PC-3 (cell line): ENCODE results near the gene TBXA2R. TPM values are rescaled to one million over a fixed set of nuclear protein-coding genes. Genes with fewer than 3 reads are reported as not detected.
"Not testable (repeated sequence)": the region's sequence is repeated elsewhere in the genome, so short reads cannot be mapped to it uniquely, and the experiment has no call there.

Experiments
- ATAC-seq: fragments of 200-7000 bp; cut with Tn5 transposase; 2 replicates; pipeline ENCODE4 v1.9.1; 2020; ENCODE audit warnings: mild to moderate bottlenecking, moderate library complexity
- BruUV-seq: library from RNA; stranded (reverse); fragments of 400-500 nt; replicated peaks from 2 replicates; lab custom pipeline; 2021; lab: Mats Ljungman, UMichigan
- CTCF ChIA-PET: fragments of 300-600 bp; sonication (Branson Sonifier 250); formaldehyde crosslinking; loops from one replicate; lab custom pipeline; 2022; ENCODE audit warnings: antibody characterized with exemption; lab: Charles Lee
- POLR2A ChIA-PET: fragments of 300-600 bp; sonication (Branson Sonifier 250); formaldehyde crosslinking; loops from one replicate; lab custom pipeline; 2022; ENCODE audit warnings: antibody characterized with exemption; ENCODE audit not compliant: unreplicated experiment; lab: Charles Lee
- DNase-seq: peaks from one replicate; pipeline ENCODE4 v3.0.0-alpha.2; 2015
- H2AFZ ChIP-seq: fragments of 300-600 bp; sonication (generic); 2 replicates; pipeline ENCODE4 v1.6.0; 2016; ENCODE audit warnings: antibody characterized with exemption, low read length
- H3F3A ChIP-seq: fragments of 300-600 bp; sonication (generic); one replicate; pipeline ENCODE4 v1.6.0; 2017; ENCODE audit warnings: antibody characterized with exemption, low read length, control low read depth, mild to moderate bottlenecking; ENCODE audit not compliant: unreplicated experiment
- H3K27ac ChIP-seq: fragments of 300-600 bp; sonication (generic); 2 replicates; pipeline ENCODE4 v1.5.1; 2016; ENCODE audit warnings: mild to moderate bottlenecking, low read length
- H3K27me3 ChIP-seq: fragments of 300-600 bp; sonication (generic); 2 replicates; pipeline ENCODE4 v1.6.1; 2016; ENCODE audit warnings: low read length, mixed read lengths
- H3K36me3 ChIP-seq: fragments of 300-600 bp; sonication (generic); 2 replicates; pipeline ENCODE4 v1.6.1; 2016; ENCODE audit warnings: low read depth, mixed run types, low read length, mixed read lengths
- H3K4me1 ChIP-seq: fragments of 300-600 bp; sonication (generic); 2 replicates; pipeline ENCODE4 v1.5.1; 2016; ENCODE audit warnings: low read length; ENCODE audit not compliant: insufficient read depth
- H3K4me2 ChIP-seq: fragments of 300-600 bp; sonication (generic); 2 replicates; pipeline ENCODE4 v1.6.0; 2016; ENCODE audit warnings: low read length
- H3K4me3 ChIP-seq: fragments of 300-600 bp; sonication (generic); 2 replicates; pipeline ENCODE4 v1.5.1; 2016; ENCODE audit warnings: mild to moderate bottlenecking, low read length, mixed read lengths
- H3K79me2 ChIP-seq: fragments of 300-600 bp; sonication (generic); 2 replicates; pipeline ENCODE4 v1.6.1; 2017; ENCODE audit warnings: low read length, mixed read lengths
- H3K9ac ChIP-seq: fragments of 300-600 bp; sonication (generic); 2 replicates; pipeline ENCODE4 v1.6.0; 2016; ENCODE audit warnings: mild to moderate bottlenecking, low read length
- H3K9me2 ChIP-seq: fragments of 300-600 bp; sonication (generic); replicated peaks from 2 replicates; pipeline ENCODE4 v1.6.1; 2016; ENCODE audit warnings: mixed run types, low read length, mixed read lengths
- H3K9me3 ChIP-seq: fragments of 300-600 bp; sonication (generic); 2 replicates; pipeline ENCODE4 v1.6.1; 2016; ENCODE audit warnings: low read length, mixed read lengths
- H4K20me1 ChIP-seq: fragments of 300-600 bp; sonication (generic); 2 replicates; pipeline ENCODE4 v1.6.1; 2016; ENCODE audit warnings: low read length, mixed read lengths
- EZH2 ChIP-seq: fragments of 300-600 bp; sonication (generic); IDR thresholded peaks from one replicate; pipeline ENCODE4 v1.6.1; 2017; ENCODE audit warnings: antibody characterized with exemption, mild to moderate bottlenecking, low read length; ENCODE audit not compliant: unreplicated experiment
- EZH2phosphoT487 ChIP-seq: fragments of 300-600 bp; sonication (generic); IDR thresholded peaks from 2 replicates; pipeline ENCODE4 v1.6.1; 2018; ENCODE audit warnings: mild to moderate bottlenecking, antibody characterized with exemption, low read length, borderline replicate concordance
- intact Hi-C: fragments of 100-400 bp; cut with micrococcal nuclease; formaldehyde crosslinking; loops from 2 replicates; pipeline ENCODE4 v1.9.0; 2023
- total RNA-seq: library from RNA; depleted of rRNA; stranded (reverse); fragments of >200 nt; gene quantifications from 2 replicates; pipeline ENCODE4 v1.2.3, GENCODE V29; 2014
- TF ChIP-seq, protein P1 (sequence below): fragments of 300-600 bp; sonication (generic); conservative IDR thresholded peaks from 2 replicates; pipeline ENCODE4 v1.5.1; 2017; ENCODE audit warnings: antibody characterized with exemption, low read depth, mild to moderate bottlenecking, low read length

The TBXA2R gene
- total RNA-seq, 1 experiment from 2014 or later = 0.77 TPM

DNA sequence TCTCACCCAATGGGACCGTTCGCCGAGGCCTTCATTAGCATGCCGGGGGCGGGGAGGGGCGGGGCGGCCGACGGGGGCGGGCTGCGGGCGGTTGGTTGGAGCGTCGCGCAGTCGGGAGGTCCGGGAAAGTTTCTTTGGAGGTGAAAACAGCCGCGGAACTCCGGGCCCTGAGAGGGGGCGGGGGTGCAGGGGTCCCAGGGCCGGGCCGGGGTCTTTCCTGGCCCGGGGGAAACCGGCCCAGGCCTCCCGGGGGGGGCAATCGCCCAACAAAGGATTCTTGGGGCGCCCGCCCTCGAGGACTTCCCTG is 33.9 kb downstream of the TBXA2R start, which contains the start of gene HMG20B:
Gene HMG20B, plus strand, starts transcription at position 90 of the 307 bp plus-strand sequence. CDS start 366 bp downstream, outside the sequence.
- ChIA-PET POLR2A (no interaction called here), CTCF (no interaction called here)
- peak within 1 kb of the TSS; percentile 93 for H3K4me2 ChIP-seq
- BruUV-seq = no TSS peak
- TF ChIP-seq, protein P1, sequence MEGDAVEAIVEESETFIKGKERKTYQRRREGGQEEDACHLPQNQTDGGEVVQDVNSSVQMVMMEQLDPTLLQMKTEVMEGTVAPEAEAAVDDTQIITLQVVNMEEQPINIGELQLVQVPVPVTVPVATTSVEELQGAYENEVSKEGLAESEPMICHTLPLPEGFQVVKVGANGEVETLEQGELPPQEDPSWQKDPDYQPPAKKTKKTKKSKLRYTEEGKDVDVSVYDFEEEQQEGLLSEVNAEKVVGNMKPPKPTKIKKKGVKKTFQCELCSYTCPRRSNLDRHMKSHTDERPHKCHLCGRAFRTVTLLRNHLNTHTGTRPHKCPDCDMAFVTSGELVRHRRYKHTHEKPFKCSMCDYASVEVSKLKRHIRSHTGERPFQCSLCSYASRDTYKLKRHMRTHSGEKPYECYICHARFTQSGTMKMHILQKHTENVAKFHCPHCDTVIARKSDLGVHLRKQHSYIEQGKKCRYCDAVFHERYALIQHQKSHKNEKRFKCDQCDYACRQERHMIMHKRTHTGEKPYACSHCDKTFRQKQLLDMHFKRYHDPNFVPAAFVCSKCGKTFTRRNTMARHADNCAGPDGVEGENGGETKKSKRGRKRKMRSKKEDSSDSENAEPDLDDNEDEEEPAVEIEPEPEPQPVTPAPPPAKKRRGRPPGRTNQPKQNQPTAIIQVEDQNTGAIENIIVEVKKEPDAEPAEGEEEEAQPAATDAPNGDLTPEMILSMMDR = no peak
- TF ChIP-seq EZH2 (no peak), EZH2phosphoT487 (no peak)
- H3K9me2 ChIP-seq = no peaks in the 10 kb centered on the region
- no peaks in the 10 kb centered on the region for H3K27me3 ChIP-seq
- ATAC-seq (no peak), DNase-seq (no peak)
- peak within 1 kb of the TSS; percentile 45 for H3K27ac ChIP-seq
- intact Hi-C loops = no loop called here
- peak within 1 kb of the TSS; percentile 95 for H3K4me3 ChIP-seq
- no peaks in the 10 kb centered on the region for H3F3A ChIP-seq
- H3K9me3 ChIP-seq = no peaks in the 10 kb centered on the region
- H3K4me1 ChIP-seq = peaks cover 4% of the 10 kb centered on the region; the same call in 1 of the 2 replicates
- no peaks in the 10 kb centered on the region for H4K20me1 ChIP-seq
- peak within 1 kb of the TSS; percentile 88 for H3K9ac ChIP-seq
- peaks cover 12% of the 10 kb centered on the region for H3K79me2 ChIP-seq
- peak within 1 kb of the TSS; percentile 68 for H2AFZ ChIP-seq
- peaks cover 3% of the 10 kb centered on the region for H3K36me3 ChIP-seq

DNA sequence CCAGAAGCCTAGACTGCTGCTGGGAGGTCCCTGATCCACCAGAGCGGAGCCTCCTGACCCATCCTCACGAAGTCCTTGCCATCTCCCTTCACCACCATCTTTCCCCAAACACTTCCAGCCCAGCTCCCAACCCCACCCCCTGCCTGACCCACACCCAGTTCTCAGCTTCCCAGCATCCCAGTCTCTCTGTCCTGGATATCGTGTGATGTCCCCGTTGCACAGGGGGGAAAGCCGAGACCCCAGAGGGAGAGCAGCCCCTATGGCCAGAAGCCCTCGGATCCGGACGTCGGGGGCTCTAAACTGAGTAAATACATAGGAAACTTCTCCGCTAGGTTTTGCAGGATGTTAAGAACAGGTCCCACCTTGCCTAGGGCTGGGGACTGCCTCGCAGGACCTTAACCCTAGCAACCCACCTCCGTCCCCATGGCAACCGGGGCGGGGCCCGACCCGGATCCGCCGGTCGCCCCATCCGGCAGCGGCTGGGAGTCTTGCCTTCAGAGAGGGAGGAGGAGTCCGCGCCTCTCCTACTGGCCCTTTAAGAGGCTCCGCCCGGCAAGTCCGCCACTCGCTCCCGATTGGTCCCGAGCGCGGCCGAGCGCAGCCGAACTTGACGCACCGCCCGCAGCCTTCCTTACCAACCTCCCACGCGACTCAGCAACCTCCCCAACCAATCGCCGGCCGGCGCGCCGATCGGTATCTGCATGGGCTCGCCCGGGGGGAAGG is 34.4 kb downstream of the TBXA2R start:
- ATAC-seq = peak; percentile 86
- H3K27me3 ChIP-seq = no peaks in the 10 kb centered on the region
- peaks cover 12% of the 10 kb centered on the region for H3K79me2 ChIP-seq
- peak overlapping the region; percentile 68 for H2AFZ ChIP-seq
- H3K9me3 ChIP-seq = no peaks in the 10 kb centered on the region
- no peak overlapping the region for H3K27ac ChIP-seq
- peak overlapping the region; percentile 36 for H3K9ac ChIP-seq
- TSS peak; percentile 24 for BruUV-seq
- peaks cover 3% of the 10 kb centered on the region for H3K36me3 ChIP-seq
- peak overlapping the region; percentile 84 for H3K4me2 ChIP-seq
- no peaks in the 10 kb centered on the region for H4K20me1 ChIP-seq
- peaks cover 4% of the 10 kb centered on the region; the same call in 1 of the 2 replicates for H3K4me1 ChIP-seq
- ChIA-PET CTCF (no interaction called here), POLR2A (no interaction called here)
- DNase-seq = peak; percentile 97
- TF ChIP-seq, protein P1 = no peak
- TF ChIP-seq EZH2phosphoT487 (no peak), EZH2 (no peak)
- H3K4me3 ChIP-seq = peak overlapping the region; percentile 63
- H3K9me2 ChIP-seq = no peaks in the 10 kb centered on the region
- H3F3A ChIP-seq = no peaks in the 10 kb centered on the region
- intact Hi-C loops = no loop called here

DNA sequence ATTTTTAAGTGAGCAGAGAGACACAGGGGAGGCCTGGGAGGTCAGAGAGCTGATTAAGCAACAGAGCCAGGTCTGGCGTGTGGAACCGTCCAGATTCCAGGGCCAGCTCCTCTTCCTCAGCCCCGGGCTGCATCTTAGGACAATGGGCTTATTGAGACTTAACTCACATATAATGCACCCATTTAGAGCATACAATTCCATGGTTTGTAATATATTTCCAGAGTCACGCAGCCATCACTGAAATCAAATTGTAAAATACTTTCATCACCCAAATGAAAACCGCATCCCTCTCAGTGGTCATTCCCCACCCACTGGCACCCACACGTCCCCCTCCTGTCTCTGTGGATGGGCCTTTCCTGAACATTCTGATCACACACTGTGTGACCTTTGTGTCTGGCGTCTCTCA is 36.1 kb downstream of the TBXA2R start:
- no TSS peak for BruUV-seq
- intact Hi-C loops = no loop called here

DNA sequence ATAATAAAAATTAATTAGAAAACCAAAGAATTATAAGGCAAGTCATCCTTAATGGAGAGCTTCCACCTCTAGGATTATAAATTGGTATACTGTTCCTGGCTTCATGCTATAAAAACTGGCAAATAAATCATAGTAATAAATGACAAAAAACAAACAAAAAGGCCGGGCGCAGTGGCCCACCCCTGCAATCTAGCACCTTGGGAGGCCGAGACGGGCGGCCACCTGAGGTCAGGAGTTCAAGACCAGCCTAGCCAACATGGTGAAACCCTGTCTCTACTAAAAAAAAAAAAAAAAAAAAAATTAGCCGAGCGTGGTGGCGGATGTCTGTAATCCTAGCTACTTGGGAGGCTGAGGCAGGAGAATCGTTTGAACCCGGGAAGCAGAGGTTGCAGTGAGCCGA is 36.6 kb downstream of the TBXA2R start:
- H3K36me3 ChIP-seq, POLR2A ChIA-PET: not testable (repeated sequence)

More for the DNA sequence above, 36.1 kb downstream of the TBXA2R start:
- Histone ChIP-seq H3K4me3 (no peak overlapping the region), H3K27ac (no peak overlapping the region), H2AFZ (no peak overlapping the region), H3K9me2 (no peaks in the 10 kb centered on the region), H4K20me1 (no peaks in the 10 kb centered on the region), H3K4me1 (peaks cover 4% of the 10 kb centered on the region; the same call in 1 of the 2 replicates), H3K9me3 (no peaks in the 10 kb centered on the region), H3F3A (no peaks in the 10 kb centered on the region), H3K36me3 (peaks cover 3% of the 10 kb centered on the region; the same call in 1 of the 2 replicates), H3K9ac (no peak overlapping the region), H3K79me2 (peaks cover 12% of the 10 kb centered on the region), H3K27me3 (no peaks in the 10 kb centered on the region), H3K4me2 (no peak overlapping the region)
- no peak for ATAC-seq
- TF ChIP-seq EZH2 = no peak
- TF ChIP-seq, protein P1 = no peak
- no peak for TF ChIP-seq EZH2phosphoT487
- ChIA-PET POLR2A (no interaction called here), CTCF (no interaction called here)
- DNase-seq = no peak

More for the DNA sequence above, 36.6 kb downstream of the TBXA2R start:
- H3K4me1 ChIP-seq, DNase-seq, H2AFZ ChIP-seq, H3K27ac ChIP-seq, CTCF ChIA-PET, H3K4me3 ChIP-seq, intact Hi-C loops, H3K27me3 ChIP-seq, H3K9ac ChIP-seq, BruUV-seq, ATAC-seq, H3K9me2 ChIP-seq, H3K4me2 ChIP-seq, H3F3A ChIP-seq, H4K20me1 ChIP-seq, H3K9me3 ChIP-seq: not testable (repeated sequence)
- peaks cover 10% of the 10 kb centered on the region for H3K79me2 ChIP-seq
